H1 (cell line): ENCODE data around the gene ADARB2.

Source experiments
- PHF8 ChIP-seq: fragments of 200-600 bp; sonication (generic); conservative IDR thresholded peaks from 2 replicates; pipeline ENCODE4 v1.7.1; 2012; ENCODE audit warnings: low read depth, mild to moderate bottlenecking, inconsistent platforms, low read length, moderate library complexity
- POLR2A ChIP-seq, 2 experiments: IDR thresholded peaks; 1 replicate in 1 of 2; 2 replicates in 1 of 2; pipeline ENCODE4 v1.6.1; 2011; ENCODE audit warnings: low read depth in 2 of 2, low read length in 2 of 2, mild to moderate bottlenecking in 2 of 2; ENCODE audit errors: control extremely low read depth in 1 of 2
- SRF ChIP-seq: IDR thresholded peaks from 2 replicates; pipeline ENCODE4 v1.6.1; 2011; ENCODE audit warnings: mild to moderate bottlenecking, low read depth, low read length, moderate library complexity
- ZNF274 ChIP-seq: IDR thresholded peaks from 2 replicates; pipeline ENCODE4 v1.7.0; 2012; ENCODE audit warnings: low read length, borderline replicate concordance; ENCODE audit errors: extremely low read depth
- TF ChIP-seq, protein P1 (sequence below), 3 experiments: IDR thresholded peaks; 1 replicate in 2 of 3; 2 replicates in 1 of 3; pipeline versions ENCODE4 v1.5.1 to v1.6.1; 2011; ENCODE audit warnings: low read length in 3 of 3, mild to moderate bottlenecking in 3 of 3, inconsistent platforms in 2 of 3, low read depth in 1 of 3, moderate library complexity in 1 of 3; ENCODE audit not compliant: insufficient read depth in 1 of 3; ENCODE audit errors: control extremely low read depth in 1 of 3
- TF ChIP-seq, protein P2 (sequence below): IDR thresholded peaks from 2 replicates; pipeline ENCODE4 v1.6.1; 2012; ENCODE audit warnings: inconsistent platforms
- TF ChIP-seq, protein P3 (sequence below): IDR thresholded peaks from 2 replicates; pipeline ENCODE4 v1.6.1; 2011; ENCODE audit warnings: low read length, improper control_type of control experiment

DNA sequence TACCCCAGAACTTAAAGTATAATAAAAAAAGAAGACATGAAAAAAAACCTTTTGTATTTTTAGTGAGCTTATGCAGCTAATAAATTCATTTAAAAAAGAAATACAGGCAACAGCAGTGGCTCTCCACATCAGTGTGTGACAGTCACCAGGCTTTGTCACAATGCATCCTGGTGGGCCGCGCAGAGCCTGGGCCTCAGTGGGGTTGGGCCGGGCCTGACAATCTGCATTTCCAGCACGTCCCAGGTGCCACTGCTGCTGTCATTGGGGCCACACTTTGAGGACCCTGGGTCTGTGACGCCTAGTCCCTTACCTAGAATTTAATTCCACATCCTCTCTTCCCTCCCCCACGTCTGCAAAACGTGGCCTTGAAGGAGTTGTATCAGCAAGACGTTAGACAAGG is 284.5 kb downstream of the ADARB2 start:
- TF ChIP-seq, protein P1, sequence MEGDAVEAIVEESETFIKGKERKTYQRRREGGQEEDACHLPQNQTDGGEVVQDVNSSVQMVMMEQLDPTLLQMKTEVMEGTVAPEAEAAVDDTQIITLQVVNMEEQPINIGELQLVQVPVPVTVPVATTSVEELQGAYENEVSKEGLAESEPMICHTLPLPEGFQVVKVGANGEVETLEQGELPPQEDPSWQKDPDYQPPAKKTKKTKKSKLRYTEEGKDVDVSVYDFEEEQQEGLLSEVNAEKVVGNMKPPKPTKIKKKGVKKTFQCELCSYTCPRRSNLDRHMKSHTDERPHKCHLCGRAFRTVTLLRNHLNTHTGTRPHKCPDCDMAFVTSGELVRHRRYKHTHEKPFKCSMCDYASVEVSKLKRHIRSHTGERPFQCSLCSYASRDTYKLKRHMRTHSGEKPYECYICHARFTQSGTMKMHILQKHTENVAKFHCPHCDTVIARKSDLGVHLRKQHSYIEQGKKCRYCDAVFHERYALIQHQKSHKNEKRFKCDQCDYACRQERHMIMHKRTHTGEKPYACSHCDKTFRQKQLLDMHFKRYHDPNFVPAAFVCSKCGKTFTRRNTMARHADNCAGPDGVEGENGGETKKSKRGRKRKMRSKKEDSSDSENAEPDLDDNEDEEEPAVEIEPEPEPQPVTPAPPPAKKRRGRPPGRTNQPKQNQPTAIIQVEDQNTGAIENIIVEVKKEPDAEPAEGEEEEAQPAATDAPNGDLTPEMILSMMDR (IDR thresholded peaks at IDR 0.05; ENCODE audit: control extremely low read depth in 1 of 3, insufficient read depth in 1 of 3, low read depth in 1 of 3, low read length in 3 of 3): no peak
- TF ChIP-seq, protein P2, sequence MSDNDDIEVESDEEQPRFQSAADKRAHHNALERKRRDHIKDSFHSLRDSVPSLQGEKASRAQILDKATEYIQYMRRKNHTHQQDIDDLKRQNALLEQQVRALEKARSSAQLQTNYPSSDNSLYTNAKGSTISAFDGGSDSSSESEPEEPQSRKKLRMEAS: no peak
- TF ChIP-seq PHF8: no peak
- TF ChIP-seq POLR2A (IDR thresholded peaks at IDR 0.05; ENCODE audit: control extremely low read depth in 1 of 2, low read depth in 2 of 2, low read length in 2 of 2): no peak
- no peak for TF ChIP-seq ZNF274
- TF ChIP-seq, protein P3, sequence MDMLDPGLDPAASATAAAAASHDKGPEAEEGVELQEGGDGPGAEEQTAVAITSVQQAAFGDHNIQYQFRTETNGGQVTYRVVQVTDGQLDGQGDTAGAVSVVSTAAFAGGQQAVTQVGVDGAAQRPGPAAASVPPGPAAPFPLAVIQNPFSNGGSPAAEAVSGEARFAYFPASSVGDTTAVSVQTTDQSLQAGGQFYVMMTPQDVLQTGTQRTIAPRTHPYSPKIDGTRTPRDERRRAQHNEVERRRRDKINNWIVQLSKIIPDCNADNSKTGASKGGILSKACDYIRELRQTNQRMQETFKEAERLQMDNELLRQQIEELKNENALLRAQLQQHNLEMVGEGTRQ: no peak
- no peak for TF ChIP-seq SRF
